Measurements from ENCODE around the gene RBM12.

GRCh38 chr20:35654415-35654814 is 10.3 kb downstream of the RBM12 start:
- TF ChIP-seq CTCF (IDR thresholded peaks at IDR 0.05) (no peak), EZH2 (IDR thresholded peaks at IDR 0.05; ENCODE audit: borderline replicate concordance, insufficient read depth, low read depth, low read length, poor library complexity, severe bottlenecking) (no peak)
